HepG2 (cell line): ENCODE measurements around the gene CTF1. TPM values are rescaled to one million over a fixed set of nuclear protein-coding genes. Genes with fewer than 3 reads are reported as not detected.
A peak's percentile ranks its signal among the peaks of the same experiment; 100 is the strongest.

ENCODE experiments used
- KLF9 ChIP-seq: IDR thresholded peaks from 2 replicates; pipeline ENCODE4 v1.6.1; 2016; ENCODE audit warnings: low read depth
- MEIS1 ChIP-seq: sonication (generic); formaldehyde crosslinking; IDR thresholded peaks from 2 replicates; pipeline ENCODE4 v1.9.0; 2021; ENCODE audit warnings: mild to moderate bottlenecking, missing genetic modification reagents, moderate library complexity, borderline replicate concordance
- PHF8 ChIP-seq: sonication (generic); formaldehyde crosslinking; IDR thresholded peaks from 2 replicates; pipeline ENCODE4 v1.5.0; 2020; ENCODE audit warnings: missing genetic modification reagents
- SIX1 ChIP-seq: sonication (generic); formaldehyde crosslinking; IDR thresholded peaks from 2 replicates; pipeline ENCODE4 v1.4.0; 2020; ENCODE audit warnings: missing genetic modification reagents, borderline replicate concordance
- ZFAT ChIP-seq: sonication (generic); formaldehyde crosslinking; conservative IDR thresholded peaks from 2 replicates; pipeline ENCODE4 v1.8.1; 2023; ENCODE audit warnings: missing genetic modification reagents, inconsistent platforms
- ZNF468 ChIP-seq: sonication (generic); formaldehyde crosslinking; IDR thresholded peaks from 2 replicates; pipeline ENCODE4 v1.8.0; 2022; ENCODE audit warnings: mild to moderate bottlenecking, moderate library complexity, missing genetic modification reagents
- ZSCAN31 ChIP-seq: sonication (generic); formaldehyde crosslinking; IDR thresholded peaks from 2 replicates; pipeline ENCODE4 v1.5.0; 2020; ENCODE audit warnings: low read depth, mild to moderate bottlenecking, missing genetic modification reagents
- polyA plus RNA-seq, 8 experiments: library from polyadenylated mRNA; depleted of rRNA in 3 of 8; stranded (reverse) in 7 of 8; unstranded in 1 of 8; fragments of >200 nt; fragmentation: Illumina TruSeq in 4 of 8; extraction: Trizol in 4 of 8; gene quantifications; 2 replicates each; pipeline versions ENCODE4 v1.2.1 to v1.2.3, GENCODE V29; 2011 to 2016; ENCODE audit warnings: low read depth in 4 of 8, missing spikeins in 1 of 8, mixed read lengths in 1 of 8; ENCODE audit not compliant: insufficient read depth in 1 of 8
- total RNA-seq, 5 experiments: library from RNA; depleted of rRNA; stranded (reverse); fragments of >200 nt; fragmentation: Illumina TruSeq; extraction: Trizol; gene quantifications; 2 replicates each; pipeline ENCODE4 v1.2.3, GENCODE V29; 2016; ENCODE audit warnings: low read depth in 1 of 5
- TF ChIP-seq, protein P1 (sequence below): conservative IDR thresholded peaks from 2 replicates; pipeline ENCODE4 v1.6.1; 2018; ENCODE audit warnings: missing genetic modification reagents
- TF ChIP-seq, protein P2 (sequence below): sonication (generic); formaldehyde crosslinking; IDR thresholded peaks from 2 replicates; pipeline ENCODE4 v1.5.0; 2020; ENCODE audit warnings: mild to moderate bottlenecking, missing genetic modification reagents, borderline replicate concordance
- TF ChIP-seq, protein P3 (sequence below): IDR thresholded peaks from 2 replicates; pipeline ENCODE4 v1.6.1; 2016; ENCODE audit warnings: low read depth
- TF ChIP-seq, protein P4 (sequence below): sonication (generic); formaldehyde crosslinking; IDR thresholded peaks from 2 replicates; pipeline ENCODE4 v1.9.0; 2021; ENCODE audit warnings: missing genetic modification reagents, borderline replicate concordance
- TF ChIP-seq, protein P5 (sequence below): sonication (generic); formaldehyde crosslinking; IDR thresholded peaks from 2 replicates; pipeline ENCODE4 v1.5.0; 2020; ENCODE audit warnings: missing genetic modification reagents, mild to moderate bottlenecking, borderline replicate concordance
- TF ChIP-seq, protein P6 (sequence below), 2 experiments: sonication (generic) in 1 of 2; formaldehyde crosslinking in 1 of 2; IDR thresholded peaks; 2 replicates each; pipeline versions ENCODE4 v1.5.1 to v1.6.1; 2011 to 2020; ENCODE audit warnings: borderline replicate concordance in 1 of 2, low read depth in 1 of 2, low read length in 1 of 2, mild to moderate bottlenecking in 1 of 2, missing genetic modification reagents in 1 of 2, moderate library complexity in 1 of 2
- TF ChIP-seq, protein P7 (sequence below): sonication (generic); formaldehyde crosslinking; IDR thresholded peaks from 2 replicates; pipeline ENCODE4 v1.4.0; 2020; ENCODE audit warnings: missing genetic modification reagents, mild to moderate bottlenecking, borderline replicate concordance

CTF1 gene
- total and polyA plus RNA-seq, 2 of the 13 experiments (the other 11 are each of a cell fraction or from before 2014, with no cell fraction given): 0.13 to 1.8 TPM

DNA sequence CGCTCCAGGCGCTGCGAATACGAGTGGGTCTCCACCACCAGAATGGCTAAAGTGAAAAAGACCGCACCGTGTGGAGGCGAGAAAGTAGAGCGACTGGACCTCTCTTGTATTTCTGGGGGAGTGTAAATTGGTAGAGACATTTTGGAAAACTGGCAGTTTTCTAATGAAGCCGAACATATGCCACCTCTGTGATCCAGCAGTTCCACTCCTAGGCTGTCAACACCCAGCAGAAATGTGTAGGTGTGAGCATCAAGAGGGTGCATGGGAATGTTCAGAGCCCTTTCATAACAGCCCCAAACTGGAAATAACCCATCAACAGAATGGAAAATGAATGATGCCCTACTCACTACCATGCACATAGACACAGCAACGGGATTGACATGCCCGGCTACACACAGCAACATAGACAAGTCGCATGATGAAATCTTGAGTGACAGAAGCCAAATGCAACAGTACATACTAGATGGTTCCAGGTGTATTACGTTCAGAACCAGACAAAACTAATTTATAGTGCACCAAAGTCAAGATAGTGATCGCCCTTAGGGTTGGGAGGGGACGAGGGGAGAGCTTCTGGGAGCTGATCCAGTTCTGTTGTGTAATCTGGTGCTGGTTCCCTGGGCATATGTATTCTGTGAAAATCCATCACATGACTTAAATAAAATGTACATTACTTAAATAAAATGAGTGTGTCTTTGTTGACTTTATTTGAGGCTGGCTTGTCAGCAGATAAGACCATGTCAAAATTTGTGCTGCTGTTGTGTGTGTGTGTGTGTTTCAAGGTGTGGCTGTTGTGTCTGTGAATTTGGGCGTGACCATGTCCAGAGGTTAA is 1.7 kb upstream of the CTF1 start (continued):
- TF ChIP-seq, protein P1, sequence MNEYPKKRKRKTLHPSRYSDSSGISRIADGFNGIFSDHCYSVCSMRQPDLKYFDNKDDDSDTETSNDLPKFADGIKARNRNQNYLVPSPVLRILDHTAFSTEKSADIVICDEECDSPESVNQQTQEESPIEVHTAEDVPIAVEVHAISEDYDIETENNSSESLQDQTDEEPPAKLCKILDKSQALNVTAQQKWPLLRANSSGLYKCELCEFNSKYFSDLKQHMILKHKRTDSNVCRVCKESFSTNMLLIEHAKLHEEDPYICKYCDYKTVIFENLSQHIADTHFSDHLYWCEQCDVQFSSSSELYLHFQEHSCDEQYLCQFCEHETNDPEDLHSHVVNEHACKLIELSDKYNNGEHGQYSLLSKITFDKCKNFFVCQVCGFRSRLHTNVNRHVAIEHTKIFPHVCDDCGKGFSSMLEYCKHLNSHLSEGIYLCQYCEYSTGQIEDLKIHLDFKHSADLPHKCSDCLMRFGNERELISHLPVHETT (CRISPR knock-in tag): no peak
- no peak for TF ChIP-seq KLF9 (CRISPR knock-in tag)
- TF ChIP-seq, protein P2, sequence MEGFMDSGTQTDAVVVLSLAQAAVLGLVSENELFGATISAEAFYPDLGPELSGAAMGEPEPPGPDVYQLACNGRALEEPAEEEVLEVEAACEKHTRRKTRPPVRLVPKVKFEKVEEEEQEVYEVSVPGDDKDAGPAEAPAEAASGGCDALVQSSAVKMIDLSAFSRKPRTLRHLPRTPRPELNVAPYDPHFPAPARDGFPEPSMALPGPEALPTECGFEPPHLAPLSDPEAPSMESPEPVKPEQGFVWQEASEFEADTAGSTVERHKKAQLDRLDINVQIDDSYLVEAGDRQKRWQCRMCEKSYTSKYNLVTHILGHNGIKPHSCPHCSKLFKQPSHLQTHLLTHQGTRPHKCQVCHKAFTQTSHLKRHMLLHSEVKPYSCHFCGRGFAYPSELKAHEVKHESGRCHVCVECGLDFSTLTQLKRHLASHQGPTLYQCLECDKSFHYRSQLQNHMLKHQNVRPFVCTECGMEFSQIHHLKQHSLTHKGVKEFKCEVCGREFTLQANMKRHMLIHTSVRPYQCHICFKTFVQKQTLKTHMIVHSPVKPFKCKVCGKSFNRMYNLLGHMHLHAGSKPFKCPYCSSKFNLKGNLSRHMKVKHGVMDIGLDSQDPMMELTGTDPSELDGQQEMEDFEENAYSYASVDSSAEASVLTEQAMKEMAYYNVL: no peak
- 0 out of 2 replicates have a peak, but pooled peaks have one; percentile 56 for TF ChIP-seq ZSCAN31 (CRISPR knock-in tag)
- TF ChIP-seq, protein P3, sequence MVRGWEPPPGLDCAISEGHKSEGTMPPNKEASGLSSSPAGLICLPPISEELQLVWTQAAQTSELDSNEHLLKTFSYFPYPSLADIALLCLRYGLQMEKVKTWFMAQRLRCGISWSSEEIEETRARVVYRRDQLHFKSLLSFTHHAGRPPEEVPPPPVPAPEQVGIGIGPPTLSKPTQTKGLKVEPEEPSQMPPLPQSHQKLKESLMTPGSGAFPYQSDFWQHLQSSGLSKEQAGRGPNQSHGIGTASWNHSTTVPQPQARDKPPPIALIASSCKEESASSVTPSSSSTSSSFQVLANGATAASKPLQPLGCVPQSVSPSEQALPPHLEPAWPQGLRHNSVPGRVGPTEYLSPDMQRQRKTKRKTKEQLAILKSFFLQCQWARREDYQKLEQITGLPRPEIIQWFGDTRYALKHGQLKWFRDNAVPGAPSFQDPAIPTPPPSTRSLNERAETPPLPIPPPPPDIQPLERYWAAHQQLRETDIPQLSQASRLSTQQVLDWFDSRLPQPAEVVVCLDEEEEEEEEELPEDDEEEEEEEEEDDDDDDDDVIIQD (CRISPR knock-in tag): no peak
- TF ChIP-seq, protein P4, sequence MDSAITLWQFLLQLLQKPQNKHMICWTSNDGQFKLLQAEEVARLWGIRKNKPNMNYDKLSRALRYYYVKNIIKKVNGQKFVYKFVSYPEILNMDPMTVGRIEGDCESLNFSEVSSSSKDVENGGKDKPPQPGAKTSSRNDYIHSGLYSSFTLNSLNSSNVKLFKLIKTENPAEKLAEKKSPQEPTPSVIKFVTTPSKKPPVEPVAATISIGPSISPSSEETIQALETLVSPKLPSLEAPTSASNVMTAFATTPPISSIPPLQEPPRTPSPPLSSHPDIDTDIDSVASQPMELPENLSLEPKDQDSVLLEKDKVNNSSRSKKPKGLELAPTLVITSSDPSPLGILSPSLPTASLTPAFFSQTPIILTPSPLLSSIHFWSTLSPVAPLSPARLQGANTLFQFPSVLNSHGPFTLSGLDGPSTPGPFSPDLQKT (CRISPR knock-in tag): no peak
- TF ChIP-seq SIX1 (CRISPR knock-in tag): no peak
- no peak for TF ChIP-seq MEIS1 (CRISPR knock-in tag)
- no peak for TF ChIP-seq ZFAT (CRISPR knock-in tag)
- no peak for TF ChIP-seq PHF8 (CRISPR knock-in tag)
- no peak for TF ChIP-seq ZNF468 (CRISPR knock-in tag)
- TF ChIP-seq, protein P5, sequence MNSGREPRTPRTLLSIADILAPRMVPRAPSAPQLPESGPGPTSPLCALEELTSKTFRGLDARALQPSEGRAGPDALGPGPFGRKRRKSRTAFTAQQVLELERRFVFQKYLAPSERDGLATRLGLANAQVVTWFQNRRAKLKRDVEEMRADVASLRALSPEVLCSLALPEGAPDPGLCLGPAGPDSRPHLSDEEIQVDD: 0 out of 2 replicates have a peak, but pooled peaks have one; percentile 17
- TF ChIP-seq, protein P6, sequence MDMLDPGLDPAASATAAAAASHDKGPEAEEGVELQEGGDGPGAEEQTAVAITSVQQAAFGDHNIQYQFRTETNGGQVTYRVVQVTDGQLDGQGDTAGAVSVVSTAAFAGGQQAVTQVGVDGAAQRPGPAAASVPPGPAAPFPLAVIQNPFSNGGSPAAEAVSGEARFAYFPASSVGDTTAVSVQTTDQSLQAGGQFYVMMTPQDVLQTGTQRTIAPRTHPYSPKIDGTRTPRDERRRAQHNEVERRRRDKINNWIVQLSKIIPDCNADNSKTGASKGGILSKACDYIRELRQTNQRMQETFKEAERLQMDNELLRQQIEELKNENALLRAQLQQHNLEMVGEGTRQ (IDR thresholded peaks at IDR 0.05; ENCODE audit: low read depth, low read length): no peak
- TF ChIP-seq, protein P6 (CRISPR knock-in tag; IDR thresholded peaks at IDR 0.05; ENCODE audit: borderline replicate concordance): peak; percentile 60; the same call in 1 of the 2 replicates
- TF ChIP-seq, protein P7, sequence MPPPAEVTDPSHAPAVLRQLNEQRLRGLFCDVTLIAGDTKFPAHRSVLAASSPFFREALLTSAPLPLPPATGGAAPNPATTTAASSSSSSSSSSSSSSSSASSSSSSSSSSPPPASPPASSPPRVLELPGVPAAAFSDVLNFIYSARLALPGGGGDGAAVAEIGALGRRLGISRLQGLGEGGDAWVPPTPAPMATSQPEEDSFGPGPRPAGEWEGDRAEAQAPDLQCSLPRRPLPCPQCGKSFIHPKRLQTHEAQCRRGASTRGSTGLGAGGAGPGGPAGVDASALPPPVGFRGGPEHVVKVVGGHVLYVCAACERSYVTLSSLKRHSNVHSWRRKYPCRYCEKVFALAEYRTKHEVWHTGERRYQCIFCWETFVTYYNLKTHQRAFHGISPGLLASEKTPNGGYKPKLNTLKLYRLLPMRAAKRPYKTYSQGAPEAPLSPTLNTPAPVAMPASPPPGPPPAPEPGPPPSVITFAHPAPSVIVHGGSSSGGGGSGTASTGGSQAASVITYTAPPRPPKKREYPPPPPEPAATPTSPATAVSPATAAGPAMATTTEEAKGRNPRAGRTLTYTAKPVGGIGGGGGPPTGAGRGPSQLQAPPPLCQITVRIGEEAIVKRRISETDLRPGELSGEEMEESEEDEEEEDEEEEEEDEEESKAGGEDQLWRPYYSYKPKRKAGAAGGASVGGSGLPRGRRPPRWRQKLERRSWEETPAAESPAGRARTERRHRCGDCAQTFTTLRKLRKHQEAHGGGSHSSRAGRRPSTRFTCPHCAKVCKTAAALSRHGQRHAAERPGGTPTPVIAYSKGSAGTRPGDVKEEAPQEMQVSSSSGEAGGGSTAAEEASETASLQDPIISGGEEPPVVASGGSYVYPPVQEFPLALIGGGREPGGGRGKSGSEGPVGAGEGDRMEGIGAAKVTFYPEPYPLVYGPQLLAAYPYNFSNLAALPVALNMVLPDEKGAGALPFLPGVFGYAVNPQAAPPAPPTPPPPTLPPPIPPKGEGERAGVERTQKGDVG (CRISPR knock-in tag): no peak
